ENCODE data around the gene ARHGEF11. TPM values are rescaled to one million over a fixed set of nuclear protein-coding genes. Genes with fewer than 3 reads are reported as not detected.

The ARHGEF11 gene
- total and polyA plus RNA-seq, 5 donors, result 19.9 to 34.4 (median 29.5) TPM

- 24% methylated on average over 5 of the region's 5 CpGs for WGBS
- Histone ChIP-seq H3K27ac (ENCODE audit: low read length) (peak overlapping the region; percentile 80), H3K4me1 (ENCODE audit: control insufficient read depth, insufficient read depth, low read length) (no peaks in the 10 kb centered on the region), H3K9me3 (ENCODE audit: control insufficient read depth, low read length) (no peaks in the 10 kb centered on the region), H3K4me3 (ENCODE audit: low read length) (peak overlapping the region; percentile 47), H3K27me3 (ENCODE audit: control insufficient read depth, insufficient read depth) (no peaks in the 10 kb centered on the region)
- ATAC-seq (no peak), DNase-seq (peak; percentile 12 to 63 (median 52))
- intact Hi-C loops (cut with DNase I), result loop anchor here in 1 of 4 donors (5.0 kb wide), 1 partner anchor 33 kb away; no protein-coding TSS in a partner anchor
Observed at GRCh38 chr1:156894001-156894400, 151.5 kb downstream of the ARHGEF11 start.

DNA sequence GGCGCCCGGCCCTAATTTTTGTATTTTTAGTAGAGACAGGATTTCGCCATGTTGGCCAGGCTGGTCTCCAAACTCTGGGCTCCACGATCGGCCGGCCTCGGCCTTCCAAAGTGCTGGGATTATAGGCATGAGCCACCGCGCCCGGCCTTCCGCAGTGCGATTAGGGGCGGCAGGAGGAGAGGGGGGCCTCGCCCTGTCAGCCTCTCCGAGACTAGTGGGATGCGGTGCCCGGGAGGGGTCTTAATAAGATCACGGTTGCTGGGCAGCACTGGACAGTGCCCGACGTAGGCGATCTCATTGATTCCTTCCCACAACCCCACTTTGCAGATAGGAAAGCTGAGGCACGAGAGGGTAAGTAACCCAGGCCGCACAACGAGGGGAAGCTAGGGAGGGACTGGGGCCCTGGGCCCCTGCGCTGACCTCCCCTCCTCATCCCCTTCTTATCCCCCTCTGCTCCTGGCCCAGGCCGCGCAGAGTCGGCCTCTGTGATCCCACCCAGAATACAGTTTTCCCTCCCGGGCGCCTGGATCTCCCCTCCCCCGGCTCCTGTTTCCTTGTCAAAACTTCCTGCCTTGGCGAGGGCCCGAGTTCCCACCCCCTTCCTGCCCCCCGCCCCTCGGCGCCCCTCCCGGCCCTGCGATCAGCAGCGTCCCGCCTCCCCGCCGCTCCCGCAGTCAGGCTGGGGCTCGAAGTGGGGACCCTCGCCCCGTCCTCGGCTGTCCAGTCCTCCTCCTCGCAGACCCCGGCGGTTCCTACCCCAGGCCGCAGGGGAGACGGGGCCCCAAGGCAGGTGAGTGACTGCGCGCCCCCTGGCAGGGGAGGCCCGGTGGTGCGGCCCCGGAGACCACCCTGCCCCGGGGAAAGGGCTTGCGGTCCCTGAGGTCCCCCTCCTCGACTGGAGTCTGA is 152.2 kb downstream of the ARHGEF11 start, which contains the start of gene PEAR1:
PEAR1 (plus strand) TSS at position 671 of the 906 bp plus-strand sequence. CDS start 10,209 bp downstream, outside the sequence.
- no peaks in the 10 kb centered on the region for H3K4me1 ChIP-seq (ENCODE audit: control insufficient read depth, insufficient read depth, low read length)
- peak; percentile 42 to 65 for ATAC-seq
- peak within 1 kb of the TSS; percentile 89 for H3K27ac ChIP-seq (ENCODE audit: low read length)
- 7% methylated on average over 59 of the region's 60 CpGs for WGBS
- H3K9me3 ChIP-seq (ENCODE audit: control insufficient read depth, low read length), result no peaks in the 10 kb centered on the region
- intact Hi-C loops (cut with DNase I), result loop anchor here in 2 of 4 donors (2.0 to 5.0 kb wide), 2 partner anchors 26 to 34 kb away; no protein-coding TSS in a partner anchor
- H3K27me3 ChIP-seq (ENCODE audit: control insufficient read depth, insufficient read depth), result no peaks in the 10 kb centered on the region
- DNase-seq, result peak; percentile 81 to 91 (median 90)
- H3K4me3 ChIP-seq (ENCODE audit: low read length), result peak within 1 kb of the TSS; percentile 47

- Histone ChIP-seq H3K4me3 (ENCODE audit: low read length) (peak overlapping the region; percentile 24), H3K27me3 (ENCODE audit: control insufficient read depth, insufficient read depth) (no peaks in the 10 kb centered on the region), H3K4me1 (ENCODE audit: control insufficient read depth, insufficient read depth, low read length) (no peaks in the 10 kb centered on the region), H3K27ac (ENCODE audit: low read length) (peak overlapping the region; percentile 31), H3K9me3 (ENCODE audit: control insufficient read depth, low read length) (no peaks in the 10 kb centered on the region)
- WGBS, result 3% methylated on average over 48 of the region's 48 CpGs
- DNase-seq (peak; percentile 96 to 98 (median 98)), ATAC-seq (peak; percentile 89 to 90)
- intact Hi-C loops (cut with DNase I), result loop anchor here in 2 of 4 donors (2.0 to 5.0 kb wide), 2 partner anchors 26 to 35 kb away; no protein-coding TSS in a partner anchor
Observed at GRCh38 chr1:156892190-156893047, 153.1 kb downstream of the ARHGEF11 start.

DNA sequence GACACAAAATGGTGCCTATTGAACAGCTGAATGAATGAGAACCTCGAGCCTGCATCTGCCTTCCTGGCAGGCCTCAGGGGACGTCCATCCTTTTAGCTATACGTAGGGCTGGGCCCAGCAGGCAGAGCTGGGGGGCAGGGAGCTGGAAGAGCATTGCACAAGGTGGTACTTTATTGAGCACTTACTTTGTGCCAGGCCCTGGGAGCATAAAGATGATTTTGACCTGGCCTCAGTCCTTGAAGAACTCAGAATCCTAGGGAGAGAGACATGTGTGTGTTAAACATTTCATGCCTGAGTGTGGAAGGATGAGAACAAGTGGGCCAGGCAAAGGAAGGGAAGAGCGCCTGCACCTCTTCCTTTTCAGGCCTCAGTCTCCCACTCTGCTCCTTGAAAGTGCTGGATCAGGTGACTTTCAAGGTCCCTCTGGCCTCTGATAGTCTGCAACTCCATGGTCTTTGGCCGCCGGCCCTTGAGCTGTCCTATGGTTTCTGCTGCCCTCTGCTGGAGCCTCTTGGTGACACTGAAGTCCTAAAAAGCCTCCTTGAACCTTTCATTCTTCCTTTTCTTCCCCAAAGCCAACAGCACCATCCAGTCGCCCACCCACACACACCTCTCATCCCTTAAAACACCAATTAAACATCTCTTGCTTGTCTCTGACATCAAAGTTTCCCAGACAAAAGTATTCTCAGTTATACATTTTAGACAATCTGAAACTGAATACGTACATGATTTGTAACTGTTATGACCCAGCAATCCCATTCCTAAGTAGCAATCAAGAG is 155.6 kb downstream of the ARHGEF11 start:
- Histone ChIP-seq H3K27ac (ENCODE audit: low read length) (no peak overlapping the region), H3K27me3 (ENCODE audit: control insufficient read depth, insufficient read depth) (no peaks in the 10 kb centered on the region), H3K4me1 (ENCODE audit: control insufficient read depth, insufficient read depth, low read length) (no peaks in the 10 kb centered on the region), H3K9me3 (ENCODE audit: control insufficient read depth, low read length) (no peaks in the 10 kb centered on the region), H3K4me3 (ENCODE audit: low read length) (no peak overlapping the region)
- intact Hi-C loops (cut with DNase I), result loop anchor here in 2 of 4 donors (1.0 to 10.0 kb wide), 4 partner anchors 37 to 205 kb away; no protein-coding TSS in a partner anchor
- WGBS, result 39% methylated on average over 8 of the region's 8 CpGs
- DNase-seq (peak; percentile 83 to 95 (median 87)), ATAC-seq (peak in 1 of 2 donors; percentile 27)

- Histone ChIP-seq H3K9me3 (ENCODE audit: control insufficient read depth, low read length) (no peaks in the 10 kb centered on the region), H3K27me3 (ENCODE audit: control insufficient read depth, insufficient read depth) (no peaks in the 10 kb centered on the region), H3K4me1 (ENCODE audit: control insufficient read depth, insufficient read depth, low read length) (no peaks in the 10 kb centered on the region), H3K4me3 (ENCODE audit: low read length) (no peak overlapping the region), H3K27ac (ENCODE audit: low read length) (no peak overlapping the region)
- DNase-seq (peak in 1 of 3 donors; percentile 28), ATAC-seq (no peak)
- WGBS, result 55% methylated on average over 6 of the region's 6 CpGs
- intact Hi-C loops (cut with DNase I), result loop anchor here in 2 of 4 donors (10.0 kb wide), 2 partner anchors 193 to 203 kb away; no protein-coding TSS in a partner anchor
Observed at GRCh38 chr1:156887734-156888133, 157.8 kb downstream of the ARHGEF11 start.

DNA sequence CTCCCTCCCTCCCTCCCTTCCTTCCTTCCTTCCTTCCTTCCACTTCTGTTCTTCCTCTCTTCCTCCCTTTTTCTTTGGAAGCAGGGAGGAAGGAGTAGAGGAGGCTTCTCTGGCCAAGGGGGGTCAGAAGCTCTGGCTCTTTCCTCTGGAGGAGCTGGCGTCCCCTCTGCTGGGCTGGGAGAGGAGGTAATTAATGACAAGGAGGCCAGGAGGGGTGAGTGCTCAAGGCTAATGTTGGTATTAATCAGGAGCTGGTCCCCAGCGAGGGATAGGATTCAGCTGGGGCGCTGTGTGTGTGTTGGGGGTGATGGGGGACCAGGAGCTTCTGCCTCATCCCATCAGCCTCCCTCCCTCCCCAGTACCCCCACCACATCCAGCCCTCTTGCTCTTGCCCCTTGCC is 158.2 kb downstream of the ARHGEF11 start:
- ATAC-seq (no peak), DNase-seq (peak in 1 of 3 donors; percentile 9)
- H3K9me3 ChIP-seq (ENCODE audit: control insufficient read depth, low read length), result no peaks in the 10 kb centered on the region
- intact Hi-C loops (cut with DNase I), result loop anchor here in 2 of 4 donors (10.0 kb wide), 2 partner anchors 193 to 203 kb away; no protein-coding TSS in a partner anchor
- WGBS, result 45% methylated on average over 3 of the region's 3 CpGs
- no peak overlapping the region for H3K27ac ChIP-seq (ENCODE audit: low read length)
- H3K4me3 ChIP-seq (ENCODE audit: low read length), result no peak overlapping the region
- no peaks in the 10 kb centered on the region for H3K4me1 ChIP-seq (ENCODE audit: control insufficient read depth, insufficient read depth, low read length)
- no peaks in the 10 kb centered on the region for H3K27me3 ChIP-seq (ENCODE audit: control insufficient read depth, insufficient read depth)

DNA sequence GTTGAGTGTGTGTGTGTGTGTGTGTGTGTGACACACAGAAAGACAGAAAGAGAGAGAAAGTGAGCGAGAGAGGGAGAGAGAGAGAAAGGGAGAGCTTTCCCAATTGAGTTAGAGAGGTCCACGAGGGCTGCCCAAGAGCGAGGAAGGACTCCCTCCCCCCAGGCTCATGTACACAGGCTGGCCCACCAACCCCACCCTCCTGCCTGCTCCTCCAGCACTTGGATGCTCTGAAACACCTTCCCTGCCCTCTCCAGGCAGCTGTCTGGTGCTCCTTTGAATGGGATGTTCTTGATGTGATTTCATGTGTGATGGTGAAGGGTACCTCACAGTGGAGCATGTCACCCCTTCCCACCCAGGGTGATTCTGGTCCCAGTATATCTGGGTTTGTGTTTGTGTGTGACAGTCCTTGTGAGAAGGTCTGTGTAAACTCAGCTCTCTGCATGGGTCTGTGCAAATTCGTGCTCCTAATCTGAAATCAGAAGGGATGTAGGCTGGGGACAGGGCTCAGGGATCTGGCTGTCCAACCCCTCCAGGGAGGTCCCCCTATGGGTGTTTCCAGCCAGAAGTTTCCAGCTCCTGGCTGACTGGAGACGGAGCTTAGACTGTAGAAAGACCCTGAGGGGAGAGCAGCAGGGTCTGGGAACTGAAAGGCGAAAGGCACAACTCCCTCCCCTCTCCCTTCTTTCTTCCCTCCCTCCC is 158.8 kb downstream of the ARHGEF11 start:
- Histone ChIP-seq H3K4me3 (ENCODE audit: low read length) (no peak overlapping the region), H3K27me3 (ENCODE audit: control insufficient read depth, insufficient read depth) (no peaks in the 10 kb centered on the region), H3K4me1 (ENCODE audit: control insufficient read depth, insufficient read depth, low read length) (no peaks in the 10 kb centered on the region), H3K9me3 (ENCODE audit: control insufficient read depth, low read length) (no peaks in the 10 kb centered on the region), H3K27ac (ENCODE audit: low read length) (no peak overlapping the region)
- DNase-seq (peak in 1 of 3 donors; percentile 9), ATAC-seq (no peak)
- intact Hi-C loops (cut with DNase I), result loop anchor here in 2 of 4 donors (10.0 kb wide), 2 partner anchors 192 to 202 kb away; no protein-coding TSS in a partner anchor
- 37% methylated on average over 6 of the region's 6 CpGs for WGBS

DNA sequence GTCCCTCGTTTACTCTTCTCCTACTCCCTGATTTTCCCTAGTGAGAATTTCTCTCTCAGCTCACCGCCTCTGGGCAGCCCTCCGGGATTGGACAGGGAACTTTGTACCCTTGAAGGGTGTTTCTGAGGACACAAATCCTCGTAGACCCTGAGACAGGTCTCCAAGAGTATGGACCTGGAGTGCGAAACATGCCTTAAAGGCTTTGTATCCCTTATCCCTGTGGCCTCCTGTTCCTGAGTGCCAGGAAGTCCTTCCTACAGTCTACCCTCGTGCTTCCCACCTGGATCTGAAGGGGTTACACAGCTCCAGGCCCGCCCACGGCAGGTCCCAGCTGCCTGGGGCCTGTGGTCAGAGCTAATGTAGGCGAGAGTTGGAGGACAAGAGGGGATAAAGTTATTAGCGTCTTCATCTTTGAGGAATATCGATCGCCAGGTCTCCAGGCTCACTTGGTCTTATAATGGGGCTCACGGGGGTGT is 159.6 kb downstream of the ARHGEF11 start:
- WGBS, result 68% methylated on average over 13 of the region's 13 CpGs
- ATAC-seq (no peak), DNase-seq (peak in 2 of 3 donors; percentile 14 to 30)
- Histone ChIP-seq H3K27ac (ENCODE audit: low read length) (no peak overlapping the region), H3K4me1 (ENCODE audit: control insufficient read depth, insufficient read depth, low read length) (no peaks in the 10 kb centered on the region), H3K27me3 (ENCODE audit: control insufficient read depth, insufficient read depth) (no peaks in the 10 kb centered on the region), H3K4me3 (ENCODE audit: low read length) (no peak overlapping the region), H3K9me3 (ENCODE audit: control insufficient read depth, low read length) (no peaks in the 10 kb centered on the region)
- intact Hi-C loops (cut with DNase I), result loop anchor here in 2 of 4 donors (10.0 kb wide), 2 partner anchors 191 to 201 kb away; no protein-coding TSS in a partner anchor

DNA sequence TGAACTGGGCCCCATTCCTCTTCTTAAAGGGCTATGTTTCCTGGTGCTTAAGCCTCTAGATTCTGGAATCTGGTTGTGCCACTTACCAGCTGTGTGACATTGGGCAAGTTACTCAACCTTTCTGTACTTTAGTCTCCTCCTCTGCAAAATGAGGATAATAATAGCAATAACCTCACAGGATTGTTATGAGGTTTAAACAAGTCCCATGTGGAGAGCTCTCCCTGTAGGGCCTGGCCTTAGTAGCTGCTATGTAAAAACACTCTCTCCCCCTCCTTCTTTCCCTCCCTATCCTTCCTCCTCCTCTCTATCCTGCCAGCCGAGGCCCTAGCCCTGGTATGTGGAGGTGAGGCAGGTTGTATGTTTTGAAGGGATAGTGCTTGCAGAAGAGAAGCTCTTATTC is 160.2 kb downstream of the ARHGEF11 start:
- Histone ChIP-seq H3K27ac (ENCODE audit: low read length) (no peak overlapping the region), H3K9me3 (ENCODE audit: control insufficient read depth, low read length) (no peaks in the 10 kb centered on the region), H3K27me3 (ENCODE audit: control insufficient read depth, insufficient read depth) (no peaks in the 10 kb centered on the region), H3K4me1 (ENCODE audit: control insufficient read depth, insufficient read depth, low read length) (no peaks in the 10 kb centered on the region), H3K4me3 (ENCODE audit: low read length) (no peak overlapping the region)
- ATAC-seq (no peak), DNase-seq (no peak)
- intact Hi-C loops (cut with DNase I), result loop anchor here in 2 of 4 donors (10.0 kb wide), 2 partner anchors 191 to 201 kb away; no protein-coding TSS in a partner anchor
- WGBS, result 29% methylated on average over 1 of the region's 1 CpG
